Vagina (tissue), 2 donors: ENCODE data around the gene MTSS2. TPM values are rescaled to one million over a fixed set of nuclear protein-coding genes. Genes with fewer than 3 reads are reported as not detected.

Experiments
- DNase-seq, 2 donors: peaks; one replicate each; pipeline ENCODE4 v3.0.0-alpha.2; 2017; ENCODE audit errors: extremely low spot score in 2 of 2
- H3K27ac ChIP-seq: fragments of 200-600 bp; sonication (generic); one replicate; pipeline ENCODE4 v1.5.1; 2019
- H3K27me3 ChIP-seq: fragments of 200-600 bp; sonication (generic); one replicate; pipeline ENCODE4 v1.5.1; 2019
- H3K36me3 ChIP-seq, 2 donors: fragments of 200-600 bp; sonication (generic); one replicate each; pipeline ENCODE4 v1.5.1; 2017 to 2019
- H3K4me1 ChIP-seq: fragments of 200-600 bp; sonication (generic); one replicate; pipeline ENCODE4 v1.5.1; 2019
- H3K4me3 ChIP-seq, 2 donors: fragments of 200-600 bp; sonication (generic); 1 replicate in 1 of 2; 2 replicates in 1 of 2; pipeline ENCODE4 v1.5.1; 2016 to 2019
- H3K9me3 ChIP-seq: fragments of 200-600 bp; sonication (generic); one replicate; pipeline ENCODE4 v1.5.1; 2019
- CTCF ChIP-seq, 3 experiments: fragments of 450-650 bp in 2 of 3; fragments of 200-600 bp in 1 of 3; sonication (generic) in 1 of 3; IDR thresholded peaks; one replicate each; pipeline ENCODE4 v1.5.1; 2017 to 2019; ENCODE audit warnings: antibody characterized with exemption in 3 of 3, mild to moderate bottlenecking in 2 of 3, moderate library complexity in 2 of 3
- POLR2A ChIP-seq, 2 donors: fragments of 450-650 bp; IDR thresholded peaks; one replicate each; pipeline ENCODE4 v1.6.1; 2017; ENCODE audit warnings: antibody characterized with exemption in 2 of 2, mild to moderate bottlenecking in 2 of 2, moderate library complexity in 2 of 2
- POLR2AphosphoS5 ChIP-seq, 2 donors: sonication (generic); formaldehyde crosslinking; IDR thresholded peaks; one replicate each; pipeline ENCODE4 v1.9.0; 2017; ENCODE audit warnings: antibody characterized with exemption in 2 of 2, mild to moderate bottlenecking in 2 of 2, low read depth in 1 of 2; ENCODE audit not compliant: insufficient read depth in 1 of 2
- intact Hi-C: fragments of 100-400 bp; cut with DNase I; formaldehyde crosslinking; loops from one replicate; pipeline ENCODE4 v1.15.1; 2023
- total RNA-seq: library from RNA; depleted of rRNA; stranded (reverse); fragments of >200 nt; gene quantifications from one replicate; pipeline ENCODE4 v1.2.3, GENCODE V29; 2016

The MTSS2 gene
- total RNA-seq, 1 donor from 2014 or later, result 102 TPM

GRCh38 chr16:70689035-70689969 is 3.4 kb upstream of the MTSS2 start:
- DNase-seq, result no peak
- Histone ChIP-seq H3K4me1 (peaks cover 86% of the 10 kb centered on the region), H3K27me3 (no peaks in the 10 kb centered on the region), H3K27ac (peak overlapping the region; percentile 98), H3K4me3 (no peak overlapping the region), H3K36me3 (no peaks in the 10 kb centered on the region), H3K9me3 (no peaks in the 10 kb centered on the region)
- intact Hi-C loops, result no loop called here
- no peak for TF ChIP-seq POLR2A (IDR thresholded peaks at IDR 0.05)
- no peak for TF ChIP-seq CTCF (IDR thresholded peaks at IDR 0.05)
- TF ChIP-seq POLR2AphosphoS5 (IDR thresholded peaks at IDR 0.05; ENCODE audit: insufficient read depth in 1 of 2, low read depth in 1 of 2), result no peak

GRCh38 chr16:70688246-70688742 is 2.4 kb upstream of the MTSS2 start:
- Histone ChIP-seq H3K9me3 (no peaks in the 10 kb centered on the region), H3K36me3 (no peaks in the 10 kb centered on the region), H3K27me3 (no peaks in the 10 kb centered on the region), H3K4me3 (no peak overlapping the region), H3K4me1 (peaks cover 86% of the 10 kb centered on the region), H3K27ac (peak overlapping the region; percentile 98)
- intact Hi-C loops, result no loop called here
- no peak for DNase-seq
- TF ChIP-seq POLR2AphosphoS5 (IDR thresholded peaks at IDR 0.05; ENCODE audit: insufficient read depth in 1 of 2, low read depth in 1 of 2) (peak in 1 of 2 donors; percentile 68), CTCF (IDR thresholded peaks at IDR 0.05) (no peak)

- no peak overlapping the region for H3K4me3 ChIP-seq
- DNase-seq, result no peak
- peak overlapping the region; percentile 98 for H3K27ac ChIP-seq
- H3K4me1 ChIP-seq, result peaks cover 86% of the 10 kb centered on the region
- TF ChIP-seq POLR2A (IDR thresholded peaks at IDR 0.05), result no peak
- TF ChIP-seq POLR2AphosphoS5 (IDR thresholded peaks at IDR 0.05; ENCODE audit: insufficient read depth in 1 of 2, low read depth in 1 of 2), result no peak
- TF ChIP-seq CTCF (IDR thresholded peaks at IDR 0.05), result no peak
- no peaks in the 10 kb centered on the region for H3K9me3 ChIP-seq
- H3K36me3 ChIP-seq, result no peaks in the 10 kb centered on the region
- no peaks in the 10 kb centered on the region for H3K27me3 ChIP-seq
- intact Hi-C loops, result no loop called here
Measured at GRCh38 chr16:70687671-70688245, 1.9 kb upstream of the MTSS2 start.

- H3K9me3 ChIP-seq, result no peaks in the 10 kb centered on the region
- TF ChIP-seq POLR2A (IDR thresholded peaks at IDR 0.05), result no peak
- no peak for TF ChIP-seq CTCF (IDR thresholded peaks at IDR 0.05)
- TF ChIP-seq POLR2AphosphoS5 (IDR thresholded peaks at IDR 0.05; ENCODE audit: insufficient read depth in 1 of 2, low read depth in 1 of 2), result no peak
- intact Hi-C loops, result no loop called here
Measured at GRCh38 chr16:70687102-70687511, 1.3 kb upstream of the MTSS2 start.

More at GRCh38 chr16:70687102-70687511, 1.3 kb upstream of the MTSS2 start:
- no peaks in the 10 kb centered on the region for H3K36me3 ChIP-seq
- no peak for DNase-seq
- peaks cover 86% of the 10 kb centered on the region for H3K4me1 ChIP-seq
- H3K27ac ChIP-seq, result peak overlapping the region; percentile 98
- peak overlapping the region in 1 of 2 donors; percentile 91 for H3K4me3 ChIP-seq
- no peaks in the 10 kb centered on the region for H3K27me3 ChIP-seq
